ENCODE results near the gene HNF4A.

The HNF4A gene

DNA sequence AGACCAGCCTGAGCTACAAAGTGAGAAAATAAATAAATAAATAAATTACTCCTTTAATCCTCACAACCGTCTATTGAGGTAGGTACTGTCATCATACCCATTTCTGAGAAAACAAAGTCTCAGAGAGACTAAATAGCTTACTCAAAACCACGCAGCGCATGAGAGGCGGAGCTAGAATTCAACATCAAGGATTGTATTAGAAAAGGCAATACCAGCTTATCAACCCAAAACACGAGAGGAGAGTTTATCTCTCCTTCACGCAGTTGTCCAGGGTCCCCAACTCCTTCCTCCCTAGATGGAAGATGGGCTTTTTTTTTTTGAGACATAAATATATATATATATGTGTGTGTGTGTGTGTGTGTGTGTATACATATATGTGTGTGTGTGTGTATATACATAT lies 12.2 kb downstream of the HNF4A start:
- Histone ChIP-seq H3K4me1 (ENCODE audit: insufficient read depth, poor library complexity, severe bottlenecking) (no peaks in the 10 kb centered on the region), H3K27me3 (ENCODE audit: insufficient read depth, poor library complexity, severe bottlenecking) (no peaks in the 10 kb centered on the region), H3K36me3 (ENCODE audit: low read depth) (no peaks in the 10 kb centered on the region), H3K9me3 (ENCODE audit: severe bottlenecking) (no peaks in the 10 kb centered on the region), H3K27ac (ENCODE audit: poor library complexity, severe bottlenecking) (no peak overlapping the region), H3K4me3 (ENCODE audit: severe bottlenecking) (no peak overlapping the region)
- ATAC-seq (ENCODE audit: low read depth) (no peak), DNase-seq (ENCODE audit: low spot score) (no peak)
- TF ChIP-seq CTCF (IDR thresholded peaks at IDR 0.05; ENCODE audit: poor library complexity, severe bottlenecking): no peak

DNA sequence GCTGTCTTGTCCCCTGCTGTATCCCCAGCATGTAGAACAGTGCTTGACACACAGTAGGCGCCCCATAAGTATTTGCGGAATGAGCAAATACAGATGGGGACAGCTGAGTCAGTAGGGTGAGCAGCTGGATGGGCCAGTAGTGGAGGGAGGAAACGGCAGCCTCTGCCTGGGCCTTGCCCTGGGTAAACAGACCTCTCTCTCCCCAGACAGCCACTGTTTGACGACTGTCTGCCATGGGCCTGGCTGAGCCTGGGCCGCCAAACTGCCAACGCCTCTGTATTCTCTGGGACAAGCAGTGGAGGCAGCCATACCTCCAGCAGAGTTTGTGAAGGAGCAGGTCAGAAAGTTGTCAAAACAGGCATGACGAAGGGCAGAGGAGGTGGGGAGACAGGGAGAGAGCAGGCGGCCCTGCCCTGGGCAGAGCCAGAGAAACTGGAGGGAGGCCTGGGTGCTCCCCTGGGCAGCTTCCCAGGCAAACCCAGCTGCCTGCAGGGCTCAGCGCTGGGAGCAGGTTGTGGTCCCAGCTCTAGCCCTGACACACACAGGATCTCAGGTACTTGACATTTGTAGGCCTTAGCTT lies 15.2 kb downstream of the HNF4A start:
- H3K27ac ChIP-seq (ENCODE audit: poor library complexity, severe bottlenecking): no peak overlapping the region
- no peak for DNase-seq (ENCODE audit: low spot score)

DNA sequence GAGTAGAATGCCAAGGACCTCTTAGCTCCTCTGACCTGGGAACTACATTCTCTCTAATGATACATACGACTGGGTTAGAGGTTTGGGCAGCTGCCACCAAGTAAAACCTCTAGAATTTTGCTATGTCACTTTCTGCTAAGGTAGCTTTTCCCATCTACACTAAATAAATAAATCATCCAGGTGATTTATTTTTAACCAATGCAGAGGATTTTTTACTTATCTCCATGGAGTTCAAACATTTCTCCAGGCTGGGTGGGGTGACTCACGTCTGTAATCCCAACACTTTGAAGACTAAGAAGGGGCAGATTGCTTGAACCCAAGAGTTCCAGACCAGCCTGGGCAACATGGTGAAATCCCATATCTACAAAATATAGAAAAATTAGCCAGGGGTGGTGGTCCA lies 27.1 kb downstream of the HNF4A start:
- H3K4me3 ChIP-seq (ENCODE audit: severe bottlenecking): no peak overlapping the region
- no peak for DNase-seq (ENCODE audit: low spot score)
- H3K36me3 ChIP-seq (ENCODE audit: low read depth): no peaks in the 10 kb centered on the region
- ATAC-seq (ENCODE audit: low read depth): no peak
- no peaks in the 10 kb centered on the region for H3K27me3 ChIP-seq (ENCODE audit: insufficient read depth, poor library complexity, severe bottlenecking)
- H3K9me3 ChIP-seq (ENCODE audit: severe bottlenecking): no peaks in the 10 kb centered on the region
- TF ChIP-seq CTCF (IDR thresholded peaks at IDR 0.05; ENCODE audit: poor library complexity, severe bottlenecking): no peak
- H3K4me1 ChIP-seq (ENCODE audit: insufficient read depth, poor library complexity, severe bottlenecking): no peaks in the 10 kb centered on the region
- no peak overlapping the region for H3K27ac ChIP-seq (ENCODE audit: poor library complexity, severe bottlenecking)

More for the DNA sequence above, 15.2 kb downstream of the HNF4A start:
- Histone ChIP-seq H3K27me3 (ENCODE audit: insufficient read depth, poor library complexity, severe bottlenecking) (no peaks in the 10 kb centered on the region), H3K9me3 (ENCODE audit: severe bottlenecking) (no peaks in the 10 kb centered on the region), H3K4me3 (ENCODE audit: severe bottlenecking) (no peak overlapping the region), H3K36me3 (ENCODE audit: low read depth) (no peaks in the 10 kb centered on the region), H3K4me1 (ENCODE audit: insufficient read depth, poor library complexity, severe bottlenecking) (no peaks in the 10 kb centered on the region)
- no peak for TF ChIP-seq CTCF (IDR thresholded peaks at IDR 0.05; ENCODE audit: poor library complexity, severe bottlenecking)
- ATAC-seq (ENCODE audit: low read depth): peak; percentile 67

- no peaks in the 10 kb centered on the region for H3K9me3 ChIP-seq (ENCODE audit: severe bottlenecking)
- DNase-seq (ENCODE audit: low spot score) (peak; percentile 92), ATAC-seq (ENCODE audit: low read depth) (peak; percentile 70)
- H3K4me1 ChIP-seq (ENCODE audit: insufficient read depth, poor library complexity, severe bottlenecking): peaks cover 4% of the 10 kb centered on the region
- H3K36me3 ChIP-seq (ENCODE audit: low read depth): no peaks in the 10 kb centered on the region
- H3K27ac ChIP-seq (ENCODE audit: poor library complexity, severe bottlenecking): no peak overlapping the region
- TF ChIP-seq CTCF (IDR thresholded peaks at IDR 0.05; ENCODE audit: poor library complexity, severe bottlenecking): peak; percentile 100
- H3K4me3 ChIP-seq (ENCODE audit: severe bottlenecking): no peak overlapping the region
- no peaks in the 10 kb centered on the region for H3K27me3 ChIP-seq (ENCODE audit: insufficient read depth, poor library complexity, severe bottlenecking)
Observed at GRCh38 chr20:44384423-44385027, 29.0 kb downstream of the HNF4A start.

DNA sequence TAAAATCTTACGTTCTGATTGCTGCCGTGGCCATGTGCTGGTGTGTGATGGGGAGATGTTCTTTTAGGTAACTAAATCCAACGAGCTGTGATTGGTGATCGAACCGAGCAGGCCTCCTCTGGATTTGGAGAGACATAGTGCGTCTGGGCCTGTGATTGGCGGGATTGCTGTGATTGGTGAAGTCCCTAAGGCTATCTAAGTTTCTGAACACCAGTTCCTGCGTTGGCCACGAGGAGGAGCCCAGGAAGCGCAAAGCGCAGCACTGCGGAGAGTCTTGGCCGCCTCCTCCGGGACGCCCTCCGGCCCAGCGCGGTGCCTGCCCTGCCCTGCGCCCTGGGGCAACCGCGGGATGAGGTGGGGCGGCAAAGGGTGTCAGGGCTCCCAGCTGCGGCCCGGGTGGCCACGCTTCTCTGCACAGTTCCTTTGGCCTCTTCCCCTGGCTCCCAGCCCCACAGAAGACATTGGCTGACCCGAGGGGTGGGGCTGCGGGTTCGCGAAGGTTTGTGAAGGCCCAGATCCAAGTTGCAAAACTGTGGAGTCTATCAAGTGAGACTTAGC lies 33.0 kb downstream of the HNF4A start:
- no peak overlapping the region for H3K27ac ChIP-seq (ENCODE audit: poor library complexity, severe bottlenecking)
- TF ChIP-seq CTCF (IDR thresholded peaks at IDR 0.05; ENCODE audit: poor library complexity, severe bottlenecking): peak; percentile 100
- peak; percentile 91 for DNase-seq (ENCODE audit: low spot score)
- peak; percentile 84 for ATAC-seq (ENCODE audit: low read depth)
- no peak overlapping the region for H3K4me3 ChIP-seq (ENCODE audit: severe bottlenecking)
- no peaks in the 10 kb centered on the region for H3K27me3 ChIP-seq (ENCODE audit: insufficient read depth, poor library complexity, severe bottlenecking)
- H3K36me3 ChIP-seq (ENCODE audit: low read depth): no peaks in the 10 kb centered on the region
- H3K9me3 ChIP-seq (ENCODE audit: severe bottlenecking): no peaks in the 10 kb centered on the region
- H3K4me1 ChIP-seq (ENCODE audit: insufficient read depth, poor library complexity, severe bottlenecking): peaks cover 4% of the 10 kb centered on the region
